ENCODE measurements around the gene IL12RB1.

DNA sequence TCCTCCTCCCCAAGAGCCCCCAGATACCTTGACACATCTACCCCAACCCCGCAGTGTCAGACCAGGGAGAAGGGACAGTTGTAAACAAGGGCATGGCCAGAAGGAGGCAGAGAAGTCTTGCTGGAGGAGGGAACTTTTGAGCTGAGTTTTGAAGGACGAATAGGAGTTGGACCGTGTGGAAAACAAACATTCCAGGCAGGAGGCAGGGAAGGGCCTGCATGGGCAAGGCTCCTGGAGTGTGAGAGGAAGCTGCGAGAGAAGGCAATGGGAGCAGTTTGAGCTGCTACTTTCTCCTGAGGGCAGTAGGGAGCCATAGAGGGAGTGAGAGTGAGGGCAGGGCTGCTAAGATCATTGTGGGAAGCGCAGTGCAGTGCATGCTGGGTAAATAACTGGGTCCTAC is 23.3 kb downstream of the IL12RB1 start:
- TF ChIP-seq, protein P1, sequence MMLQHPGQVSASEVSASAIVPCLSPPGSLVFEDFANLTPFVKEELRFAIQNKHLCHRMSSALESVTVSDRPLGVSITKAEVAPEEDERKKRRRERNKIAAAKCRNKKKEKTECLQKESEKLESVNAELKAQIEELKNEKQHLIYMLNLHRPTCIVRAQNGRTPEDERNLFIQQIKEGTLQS (IDR thresholded peaks at IDR 0.05; ENCODE audit: insufficient read depth, low read depth, low read length), result no peak
- TF ChIP-seq RAD21 (IDR thresholded peaks at IDR 0.05 in 1 of 2, conservative IDR thresholded peaks at IDR 0.05 in 1 of 2; ENCODE audit: low read depth in 2 of 2, low read length in 2 of 2), result peak; percentile 62 to 69
- no peak for TF ChIP-seq KDM5A (IDR thresholded peaks at IDR 0.05; ENCODE audit: low read length)
